Nephron progenitor cell (in vitro differentiated cells): Measurements from ENCODE around the gene MRAP2.
"Not testable (repeated sequence)": the region's sequence is repeated elsewhere in the genome, so short reads cannot be mapped to it uniquely, and the experiment has no call there.

Source experiments
- DNase-seq: peaks from one replicate; pipeline ENCODE4 v3.0.0; 2021
- H3K27ac Mint-ChIP-seq: 2 replicates; pipeline ENCODE4 v1.8.0; 2021; ENCODE audit warnings: mild to moderate bottlenecking, moderate library complexity, mixed read lengths
- H3K27me3 Mint-ChIP-seq: 2 replicates; pipeline ENCODE4 v1.8.0; 2021; ENCODE audit warnings: mild to moderate bottlenecking, low read depth, mixed read lengths; ENCODE audit not compliant: poor library complexity
- H3K36me3 Mint-ChIP-seq: 2 replicates; pipeline ENCODE4 v1.8.0; 2021; ENCODE audit warnings: low read depth, mixed read lengths
- H3K4me1 Mint-ChIP-seq: 2 replicates; pipeline ENCODE4 v1.8.0; 2021; ENCODE audit warnings: mixed read lengths
- H3K4me3 Mint-ChIP-seq: 2 replicates; pipeline ENCODE4 v1.8.0; 2021; ENCODE audit warnings: mild to moderate bottlenecking, moderate library complexity, mixed read lengths
- H3K9me3 Mint-ChIP-seq: 2 replicates; pipeline ENCODE4 v1.8.0; 2021; ENCODE audit warnings: mild to moderate bottlenecking, moderate library complexity, mixed read lengths
- TF ChIP-seq, protein P1 (sequence below): fragments of 200-600 bp; sonication (generic); IDR thresholded peaks from 2 replicates; pipeline ENCODE4 v1.5.0; 2021; ENCODE audit warnings: antibody characterized with exemption

The MRAP2 gene

DNA sequence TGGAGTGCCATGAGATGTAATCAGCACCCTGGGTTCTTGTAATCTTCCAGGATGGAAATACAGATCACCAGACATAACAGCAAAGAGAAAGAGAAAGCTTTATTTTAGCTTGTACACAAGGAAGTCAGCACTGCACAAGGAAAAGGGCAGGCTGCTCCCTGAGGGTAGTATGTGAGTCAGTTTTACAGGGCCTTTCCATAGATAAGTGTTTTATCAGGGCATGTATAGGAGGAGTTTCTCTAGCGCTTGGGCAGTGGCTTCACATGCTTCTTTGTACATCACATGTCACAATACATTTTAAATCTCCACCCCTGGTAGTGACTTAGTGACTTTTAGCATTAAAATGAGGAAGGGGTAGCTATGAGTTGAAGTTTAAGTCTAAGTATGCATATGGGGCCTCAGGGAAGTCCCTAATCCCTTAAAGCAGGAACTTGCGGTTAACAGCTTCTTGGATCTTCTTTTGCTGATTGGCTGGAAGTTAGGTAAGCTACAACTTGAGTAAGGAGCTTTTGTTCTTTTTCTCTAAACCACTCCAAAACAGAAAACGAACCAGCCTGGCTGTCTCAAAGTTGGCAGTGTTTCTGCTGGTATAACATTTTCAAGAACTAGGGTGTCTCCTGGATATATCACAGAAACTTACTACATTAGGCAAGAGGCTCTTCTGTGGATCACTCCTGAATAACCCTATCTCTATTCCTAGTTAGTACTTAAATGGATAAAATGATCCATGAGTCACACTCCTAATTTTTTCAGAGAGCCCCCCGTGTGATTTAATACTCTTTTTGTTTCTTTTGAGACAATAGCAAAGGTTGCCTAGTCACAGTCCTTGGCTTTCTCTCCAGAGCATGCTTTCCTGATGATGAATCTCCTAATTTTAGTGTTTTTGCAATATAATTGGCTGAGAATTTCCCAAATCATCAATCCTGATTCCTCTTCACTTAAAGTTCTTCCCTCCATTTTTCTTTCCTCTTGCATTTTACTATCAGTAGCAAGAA lies 60.2 kb downstream of the MRAP2 start:
- TF ChIP-seq, protein P1, sequence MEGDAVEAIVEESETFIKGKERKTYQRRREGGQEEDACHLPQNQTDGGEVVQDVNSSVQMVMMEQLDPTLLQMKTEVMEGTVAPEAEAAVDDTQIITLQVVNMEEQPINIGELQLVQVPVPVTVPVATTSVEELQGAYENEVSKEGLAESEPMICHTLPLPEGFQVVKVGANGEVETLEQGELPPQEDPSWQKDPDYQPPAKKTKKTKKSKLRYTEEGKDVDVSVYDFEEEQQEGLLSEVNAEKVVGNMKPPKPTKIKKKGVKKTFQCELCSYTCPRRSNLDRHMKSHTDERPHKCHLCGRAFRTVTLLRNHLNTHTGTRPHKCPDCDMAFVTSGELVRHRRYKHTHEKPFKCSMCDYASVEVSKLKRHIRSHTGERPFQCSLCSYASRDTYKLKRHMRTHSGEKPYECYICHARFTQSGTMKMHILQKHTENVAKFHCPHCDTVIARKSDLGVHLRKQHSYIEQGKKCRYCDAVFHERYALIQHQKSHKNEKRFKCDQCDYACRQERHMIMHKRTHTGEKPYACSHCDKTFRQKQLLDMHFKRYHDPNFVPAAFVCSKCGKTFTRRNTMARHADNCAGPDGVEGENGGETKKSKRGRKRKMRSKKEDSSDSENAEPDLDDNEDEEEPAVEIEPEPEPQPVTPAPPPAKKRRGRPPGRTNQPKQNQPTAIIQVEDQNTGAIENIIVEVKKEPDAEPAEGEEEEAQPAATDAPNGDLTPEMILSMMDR, result no peak
- H3K27me3 Mint-ChIP-seq, result peaks cover 7% of the 10 kb centered on the region
- H3K4me3 Mint-ChIP-seq, result no peak overlapping the region
- H3K4me1 Mint-ChIP-seq, result no peaks in the 10 kb centered on the region
- H3K36me3 Mint-ChIP-seq, result no peaks in the 10 kb centered on the region
- DNase-seq, result no peak
- no peak overlapping the region for H3K27ac Mint-ChIP-seq
- H3K9me3 Mint-ChIP-seq, result peaks cover 6% of the 10 kb centered on the region

DNA sequence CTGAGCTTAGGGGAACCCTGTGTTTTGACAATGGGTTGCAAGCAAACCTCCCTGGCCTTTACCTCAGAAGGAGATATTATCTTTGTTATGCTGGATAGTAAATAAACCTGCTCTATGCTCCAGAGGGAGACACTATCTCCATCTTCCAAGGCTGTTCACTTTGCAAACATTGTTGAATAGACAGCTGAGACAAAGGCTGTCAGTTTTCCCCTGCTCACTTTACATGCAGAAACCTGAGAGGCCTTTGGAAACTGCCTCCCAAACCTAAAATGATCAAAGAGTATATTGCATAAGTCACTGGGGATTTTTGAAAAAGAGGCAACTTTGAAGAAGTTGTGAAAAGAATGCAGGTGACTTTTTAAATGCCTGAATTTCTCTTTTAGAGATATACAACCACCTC lies 61.6 kb downstream of the MRAP2 start:
- Mint-ChIP-seq H3K27me3 (peaks cover 3% of the 10 kb centered on the region), H3K27ac (no peak overlapping the region), H3K4me3 (no peak overlapping the region), H3K36me3 (no peaks in the 10 kb centered on the region), H3K4me1 (no peaks in the 10 kb centered on the region), H3K9me3 (peaks cover 6% of the 10 kb centered on the region)
- TF ChIP-seq, protein P1, result no peak
- no peak for DNase-seq

DNA sequence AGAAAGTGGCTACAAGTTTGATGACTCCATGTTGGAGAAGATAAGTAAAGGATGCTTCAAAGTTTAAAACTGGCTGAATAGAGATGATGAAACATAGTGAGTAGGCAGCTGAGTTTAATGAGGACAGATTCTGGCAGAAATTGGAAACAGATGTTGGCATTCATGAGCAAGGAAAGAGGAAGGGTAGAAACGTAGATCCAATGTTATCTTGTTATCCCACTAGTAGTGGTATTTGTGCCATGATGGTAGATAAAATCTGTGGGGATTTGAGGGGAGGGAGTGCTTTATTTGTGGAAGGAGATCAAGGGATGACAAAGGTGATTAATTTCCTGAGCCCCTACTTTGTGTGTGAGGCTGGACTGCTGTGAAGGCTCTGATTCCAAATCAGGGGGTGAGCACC lies 69.5 kb downstream of the MRAP2 start:
- H3K27me3 Mint-ChIP-seq, result peaks cover 4% of the 10 kb centered on the region
- H3K27ac Mint-ChIP-seq, result no peak overlapping the region
- no peaks in the 10 kb centered on the region for H3K36me3 Mint-ChIP-seq
- H3K4me3 Mint-ChIP-seq, result no peak overlapping the region
- H3K4me1 Mint-ChIP-seq, result no peaks in the 10 kb centered on the region
- TF ChIP-seq, protein P1, result no peak
- peaks cover 5% of the 10 kb centered on the region for H3K9me3 Mint-ChIP-seq
- no peak for DNase-seq

DNA sequence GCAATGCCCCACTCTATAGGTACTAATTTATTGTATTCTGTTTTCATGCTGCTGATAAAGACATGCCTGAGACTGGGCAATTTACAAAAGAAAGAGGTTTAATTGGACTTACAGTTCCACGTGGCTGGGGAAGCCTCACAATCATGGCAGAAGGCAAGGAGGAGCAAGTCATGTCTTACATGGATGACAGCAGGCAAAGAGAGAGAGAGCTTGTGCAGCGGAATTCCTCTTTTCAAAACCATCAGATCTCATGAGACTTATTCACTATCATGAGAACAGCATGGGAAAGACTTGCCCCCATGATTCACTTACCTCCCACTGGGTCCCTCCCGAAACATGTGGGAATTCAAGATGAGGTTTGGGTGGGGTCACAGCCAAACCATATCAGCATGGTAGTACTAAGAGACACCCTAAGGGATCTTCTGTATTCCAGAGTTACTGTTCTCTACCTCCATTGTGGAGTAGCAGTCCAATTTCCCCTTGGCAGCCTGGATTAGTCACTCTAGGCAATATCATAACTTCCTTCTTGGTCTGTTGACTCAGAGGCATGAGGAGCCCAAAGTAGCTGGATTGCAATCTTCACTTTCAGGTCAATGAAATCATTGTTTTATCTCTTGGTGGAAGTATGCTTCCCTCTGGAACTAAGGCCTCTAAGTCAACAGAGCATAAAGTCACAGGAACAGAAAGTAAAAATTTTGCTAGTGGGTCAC lies 71.8 kb downstream of the MRAP2 start:
- not testable (repeated sequence) for H3K27ac Mint-ChIP-seq, H3K36me3 Mint-ChIP-seq, H3K4me1 Mint-ChIP-seq, H3K4me3 Mint-ChIP-seq, DNase-seq
- Mint-ChIP-seq H3K9me3 (peaks cover 11% of the 10 kb centered on the region), H3K27me3 (peaks cover 13% of the 10 kb centered on the region)

DNA sequence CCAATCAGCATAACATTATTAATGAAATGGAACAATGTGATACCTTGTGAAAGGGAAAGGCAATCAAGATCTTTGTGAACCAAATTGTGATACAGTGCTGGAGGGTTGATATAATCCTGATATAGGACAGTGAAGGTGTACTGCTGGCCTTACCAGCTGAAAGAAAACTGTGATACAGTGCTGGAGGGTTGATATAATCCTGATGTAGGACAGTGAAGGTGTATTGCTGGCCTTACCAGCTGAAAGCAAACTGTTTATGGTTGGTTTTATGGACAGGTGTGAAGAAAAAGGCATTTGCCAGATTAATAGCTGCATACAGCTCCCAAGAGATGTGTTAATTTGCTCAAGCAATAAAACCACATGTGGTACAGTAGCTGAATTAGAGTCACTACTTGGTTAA lies 73.9 kb downstream of the MRAP2 start:
- DNase-seq, result no peak
- Mint-ChIP-seq H3K36me3 (no peaks in the 10 kb centered on the region), H3K27ac (no peak overlapping the region), H3K4me3 (no peak overlapping the region), H3K9me3 (peaks cover 15% of the 10 kb centered on the region), H3K27me3 (peaks cover 23% of the 10 kb centered on the region), H3K4me1 (no peaks in the 10 kb centered on the region)
- TF ChIP-seq, protein P1, result no peak

DNA sequence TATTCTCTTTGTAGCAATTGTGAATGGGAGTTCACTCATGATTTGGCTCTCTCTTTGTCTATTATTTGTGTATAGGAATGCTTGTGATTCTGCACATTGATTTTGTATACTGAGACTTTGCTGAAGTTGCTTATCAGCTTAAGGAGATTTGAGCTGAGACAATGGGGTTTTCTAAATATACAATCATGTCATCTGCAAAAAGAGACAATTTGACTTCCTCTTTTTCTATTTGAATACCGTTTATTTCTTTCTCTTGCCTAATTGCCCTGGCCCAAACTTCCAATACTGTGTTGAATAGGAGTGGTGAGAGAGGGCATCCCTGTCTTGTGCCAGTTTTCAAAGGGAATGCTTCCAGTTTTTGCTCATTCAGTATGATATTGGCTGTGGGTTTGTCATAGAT lies 77.8 kb downstream of the MRAP2 start:
- H3K4me1 Mint-ChIP-seq, H3K36me3 Mint-ChIP-seq, DNase-seq, H3K4me3 Mint-ChIP-seq, H3K27ac Mint-ChIP-seq: not testable (repeated sequence)
- H3K9me3 Mint-ChIP-seq, result peaks cover 29% of the 10 kb centered on the region
- peaks cover 22% of the 10 kb centered on the region for H3K27me3 Mint-ChIP-seq

DNA sequence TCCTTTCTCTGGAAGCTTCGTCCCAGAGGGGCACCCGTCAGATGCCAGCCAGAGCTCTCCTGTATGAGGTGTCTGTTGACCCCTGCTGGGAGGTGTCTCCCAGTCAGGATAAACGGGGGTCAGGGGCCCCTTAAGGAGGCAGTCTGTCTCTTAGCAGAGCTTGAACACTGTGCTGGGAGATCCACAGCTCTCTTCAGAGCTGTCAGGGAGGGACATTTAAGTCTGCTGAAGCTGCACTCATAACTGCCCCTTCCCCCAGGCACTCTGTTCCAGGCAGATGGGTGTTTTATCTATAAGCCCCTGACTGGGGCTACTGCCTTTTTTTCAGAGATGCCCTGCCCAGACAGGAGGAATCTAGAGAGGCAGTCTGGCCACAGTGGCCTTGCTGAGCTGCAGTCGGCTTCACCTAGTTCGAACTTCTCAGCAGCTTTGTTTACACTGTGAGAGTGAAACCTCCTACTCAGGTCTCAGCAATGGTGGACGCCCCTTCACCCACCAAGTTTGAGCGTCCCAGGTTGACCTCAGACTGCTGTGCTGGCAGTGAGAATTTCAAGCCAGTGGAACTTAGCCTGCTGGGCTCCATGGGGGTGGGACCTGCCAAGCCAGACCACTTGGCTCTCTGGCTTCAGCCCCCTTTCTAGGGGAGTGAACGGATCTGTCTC lies 81.5 kb downstream of the MRAP2 start:
- H3K4me1 Mint-ChIP-seq, result peaks cover 10% of the 10 kb centered on the region
- H3K27me3 Mint-ChIP-seq, result peaks cover 20% of the 10 kb centered on the region

More for the DNA sequence above, 81.5 kb downstream of the MRAP2 start:
- H3K9me3 Mint-ChIP-seq, result peaks cover 36% of the 10 kb centered on the region
- not testable (repeated sequence) for H3K36me3 Mint-ChIP-seq, DNase-seq, H3K27ac Mint-ChIP-seq, H3K4me3 Mint-ChIP-seq
